HCT116 (cell line): Measurements from ENCODE around the gene SLC25A51. TPM values are rescaled to one million over a fixed set of nuclear protein-coding genes. Genes with fewer than 3 reads are reported as not detected.

Source experiments
- ATAC-seq: fragments of 200-7000 bp; cut with Tn5 transposase; 2 replicates; pipeline ENCODE4 v1.9.1; 2020; ENCODE audit warnings: mild to moderate bottlenecking, moderate library complexity
- BruUV-seq: library from RNA; stranded (reverse); fragments of 400-500 nt; replicated peaks from 2 replicates; lab custom pipeline; 2021; lab: Mats Ljungman, UMichigan
- CTCF ChIA-PET: fragments of 300-600 bp; sonication (Branson Sonifier 250); formaldehyde crosslinking; loops from one replicate; lab custom pipeline; 2021; ENCODE audit warnings: antibody characterized with exemption; lab: Charles Lee
- POLR2A ChIA-PET: fragments of 300-600, 350-600 bp; sonication (Branson Sonifier 250); formaldehyde crosslinking; loops from one replicate; lab custom pipeline; 2021; ENCODE audit warnings: antibody characterized with exemption; lab: Charles Lee
- RAD21 ChIA-PET, 2 experiments: fragments of 300-600 bp; sonication (Branson Sonifier 250); formaldehyde crosslinking; loops; one replicate each; lab custom pipeline; 2023; ENCODE audit warnings: low total read pairs in 2 of 2; ENCODE audit not compliant: uncharacterized antibody in 2 of 2, unreplicated experiment in 2 of 2, low non-redundant PET in 1 of 2; lab: Charles Lee
- DNase-seq: peaks from one replicate; pipeline ENCODE4 v3.0.0-alpha.2; 2010; ENCODE audit warnings: low read depth, low spot score
- H2AFZ ChIP-seq: fragments of 200-600 bp; shearing (Covaris generic), sonication (generic); 2 replicates; pipeline ENCODE4 v1.6.1; 2017; ENCODE audit warnings: low read depth, mixed run types, mixed read lengths, antibody characterized with exemption, low read length; ENCODE audit not compliant: poor library complexity, severe bottlenecking
- H3K27ac ChIP-seq: 2 replicates; pipeline ENCODE4 v1.5.1; 2012; ENCODE audit warnings: low read depth, low read length
- H3K27me3 ChIP-seq: fragments of 200-600 bp; sonication (generic); 2 replicates; pipeline ENCODE4 v1.6.1; 2016; ENCODE audit warnings: mixed run types, low read length, mixed read lengths; ENCODE audit not compliant: insufficient read depth
- H3K36me3 ChIP-seq, 2 experiments: fragments of 200-500 bp in 1 of 2; fragments of 200-600 bp in 1 of 2; sonication (Bioruptor generic) in 1 of 2; sonication (generic) in 1 of 2; 2 replicates each; pipeline versions ENCODE4 v1.5.1 to v1.6.1; 2014 to 2016; ENCODE audit warnings: low read length in 2 of 2, inconsistent platforms in 1 of 2, mixed read lengths in 1 of 2, mixed run types in 1 of 2; ENCODE audit not compliant: insufficient read depth in 2 of 2, control insufficient read depth in 1 of 2
- H3K4me1 ChIP-seq, 2 experiments: fragments of 200-600 bp in 1 of 2; sonication (generic) in 1 of 2; 2 replicates each; pipeline versions ENCODE4 v1.5.1 to v1.6.1; 2012 to 2017; ENCODE audit warnings: low read length in 2 of 2, inconsistent platforms in 1 of 2, mild to moderate bottlenecking in 1 of 2, mixed read lengths in 1 of 2, mixed run types in 1 of 2, moderate library complexity in 1 of 2; ENCODE audit not compliant: insufficient read depth in 2 of 2, control insufficient read depth in 1 of 2
- H3K4me2 ChIP-seq: fragments of 200-600 bp; sonication (generic); 2 replicates; pipeline ENCODE4 v1.6.1; 2017; ENCODE audit warnings: mixed run types, low read length, mixed read lengths
- H3K4me3 ChIP-seq, 2 experiments: fragments of 200-600 bp in 1 of 2; sonication (generic) in 1 of 2; replicated peaks in 1 of 2; 2 replicates each; pipeline ENCODE4 v1.5.1; 2011 to 2016; ENCODE audit warnings: low read length in 2 of 2, control low read depth in 1 of 2, low read depth in 1 of 2, mild to moderate bottlenecking in 1 of 2, mixed read lengths in 1 of 2, mixed run types in 1 of 2
- H3K79me2 ChIP-seq: fragments of 200-600 bp; sonication (generic); 2 replicates; pipeline ENCODE4 v1.6.1; 2017; ENCODE audit warnings: mild to moderate bottlenecking, mixed run types, low read length, moderate library complexity, mixed read lengths; ENCODE audit not compliant: insufficient read depth
- H3K9ac ChIP-seq: fragments of 200-600 bp; sonication (generic); 2 replicates; pipeline ENCODE4 v1.6.1; 2016; ENCODE audit warnings: low read length, mixed read lengths
- H3K9me2 ChIP-seq: fragments of 200-600 bp; sonication (generic), shearing (Covaris generic); 2 replicates; pipeline ENCODE4 v1.6.1; 2017; ENCODE audit warnings: mixed run types, mild to moderate bottlenecking, moderate library complexity; ENCODE audit not compliant: insufficient read depth
- H3K9me3 ChIP-seq, 2 experiments: fragments of 200-500 bp in 1 of 2; fragments of 200-600 bp in 1 of 2; sonication (Bioruptor generic) in 1 of 2; sonication (generic) in 1 of 2; 2 replicates each; pipeline ENCODE4 v1.6.1; 2014 to 2017; ENCODE audit warnings: low read length in 2 of 2, mixed read lengths in 2 of 2, inconsistent platforms in 1 of 2, low read depth in 1 of 2, mild to moderate bottlenecking in 1 of 2, mixed run types in 1 of 2, moderate library complexity in 1 of 2; ENCODE audit not compliant: control insufficient read depth in 1 of 2, insufficient read depth in 1 of 2
- H4K20me1 ChIP-seq: fragments of 200-600 bp; sonication (generic), shearing (Covaris generic); 2 replicates; pipeline ENCODE4 v1.6.1; 2017; ENCODE audit warnings: mixed run types, mild to moderate bottlenecking, moderate library complexity; ENCODE audit not compliant: insufficient read depth
- ATF3 ChIP-seq: IDR thresholded peaks from 2 replicates; pipeline ENCODE4 v1.6.1; 2012
- CBX3 ChIP-seq: IDR thresholded peaks from 2 replicates; pipeline ENCODE4 v1.6.1; 2012; ENCODE audit warnings: low read depth
- ELF1 ChIP-seq: IDR thresholded peaks from 2 replicates; pipeline ENCODE4 v1.6.1; 2012; ENCODE audit warnings: low read depth, borderline replicate concordance
- EZH2 ChIP-seq: fragments of 200-600 bp; sonication (generic); IDR thresholded peaks from 2 replicates; pipeline ENCODE4 v1.6.1; 2017; ENCODE audit warnings: antibody characterized with exemption, mixed run types
- EZH2phosphoT487 ChIP-seq: fragments of 200-600 bp; IDR thresholded peaks from 2 replicates; pipeline ENCODE4 v1.6.1; 2018; ENCODE audit warnings: antibody characterized with exemption, borderline replicate concordance
- FOSL1 ChIP-seq: IDR thresholded peaks from 2 replicates; pipeline ENCODE4 v1.6.1; 2012; ENCODE audit warnings: low read depth
- JUND ChIP-seq: IDR thresholded peaks from 2 replicates; pipeline ENCODE4 v1.6.1; 2012
- MAX ChIP-seq: IDR thresholded peaks from 2 replicates; pipeline ENCODE4 v1.6.1; 2012
- POLR2A ChIP-seq: IDR thresholded peaks from 2 replicates; pipeline ENCODE4 v1.7.0; 2011; ENCODE audit warnings: borderline replicate concordance; ENCODE audit not compliant: insufficient read depth, insufficient read length; ENCODE audit errors: extremely low read depth
- POLR2AphosphoS5 ChIP-seq: IDR thresholded peaks from 2 replicates; pipeline ENCODE4 v1.6.1; 2011; ENCODE audit warnings: mild to moderate bottlenecking, low read depth, low read length, moderate library complexity
- RAD21 ChIP-seq: IDR thresholded peaks from 2 replicates; pipeline ENCODE4 v1.6.1; 2012; ENCODE audit warnings: low read depth, mild to moderate bottlenecking
- REST ChIP-seq: IDR thresholded peaks from 2 replicates; pipeline ENCODE4 v1.6.1; 2012; ENCODE audit warnings: low read depth
- SIN3A ChIP-seq: IDR thresholded peaks from 2 replicates; pipeline ENCODE4 v1.6.1; 2012; ENCODE audit warnings: low read depth
- SP1 ChIP-seq: IDR thresholded peaks from 2 replicates; pipeline ENCODE4 v1.6.1; 2012; ENCODE audit warnings: low read depth
- SRF ChIP-seq: IDR thresholded peaks from 2 replicates; pipeline ENCODE4 v1.6.1; 2012; ENCODE audit warnings: low read depth
- TCF7L2 ChIP-seq: IDR thresholded peaks from 2 replicates; pipeline ENCODE4 v1.7.0; 2011; ENCODE audit warnings: borderline replicate concordance, inconsistent platforms; ENCODE audit not compliant: insufficient read depth, insufficient read length; ENCODE audit errors: extremely low read depth
- YY1 ChIP-seq: IDR thresholded peaks from 2 replicates; pipeline ENCODE4 v1.6.1; 2011; ENCODE audit warnings: low read length, low read depth, moderate library complexity, mild to moderate bottlenecking; ENCODE audit not compliant: insufficient replicate concordance; ENCODE audit errors: extremely low read depth
- ZBTB33 ChIP-seq: IDR thresholded peaks from 2 replicates; pipeline ENCODE4 v1.6.1; 2011; ENCODE audit warnings: mild to moderate bottlenecking, low read length, moderate library complexity; ENCODE audit not compliant: insufficient replicate concordance; ENCODE audit errors: extremely low read depth
- ZFX ChIP-seq: fragments of 450-650 bp; IDR thresholded peaks from 2 replicates; pipeline ENCODE4 v1.6.1; 2017
- ZNF274 ChIP-seq: fragments of 200-500 bp; sonication (Bioruptor generic); IDR thresholded peaks from 2 replicates; pipeline ENCODE4 v1.6.1; 2014; ENCODE audit warnings: mild to moderate bottlenecking, low read depth, low read length, inconsistent platforms
- intact Hi-C: fragments of 100-400 bp; cut with micrococcal nuclease; formaldehyde crosslinking; loops from 2 replicates; pipeline ENCODE4 v1.10.0; 2022
- total RNA-seq: library from RNA; stranded (reverse); gene quantifications from one replicate; pipeline ENCODE4 v1.2.1, GENCODE V29; 2021; ENCODE audit not compliant: unreplicated experiment

The SLC25A51 gene
- total RNA-seq, 1 experiment from 2014 or later, result 27.3 TPM

GRCh38 chr9:37946041-37946440 lies 42.1 kb upstream of the SLC25A51 start:
- BruUV-seq, result no TSS peak
- Histone ChIP-seq H3K4me2 (peak overlapping the region; percentile 73; the same call in 1 of the 2 replicates), H3K9me3 (no peaks in the 10 kb centered on the region), H3K9me2 (no peaks in the 10 kb centered on the region), H4K20me1 (no peaks in the 10 kb centered on the region; the same call in 1 of the 2 replicates), H3K4me3 (no peak overlapping the region), H3K27me3 (no peaks in the 10 kb centered on the region), H3K79me2 (no peaks in the 10 kb centered on the region), H3K4me1 (peaks cover 54 to 86% of the 10 kb centered on the region in 2 experiments), H3K9ac (no peak overlapping the region), H3K36me3 (peaks cover 2 to 30% of the 10 kb centered on the region in 2 experiments; a peak in 2 of 4 replicates), H3K27ac (no peak overlapping the region), H2AFZ (no peak overlapping the region)
- POLR2A ChIA-PET, result no interaction called here
- CTCF ChIA-PET, result no interaction called here
- intact Hi-C loops, result no loop called here
- DNase-seq, result no peak
- RAD21 ChIA-PET, result no interaction called here
- no peak for ATAC-seq
- no peak for TF ChIP-seq POLR2A
- no peak for TF ChIP-seq ZFX
- TF ChIP-seq RAD21, result no peak
- TF ChIP-seq EZH2, result no peak
- no peak for TF ChIP-seq SP1
- TF ChIP-seq TCF7L2, result no peak
- no peak for TF ChIP-seq JUND
- no peak for TF ChIP-seq CBX3
- TF ChIP-seq YY1, result no peak
- no peak for TF ChIP-seq FOSL1
- TF ChIP-seq ELF1, result no peak
- TF ChIP-seq REST, result no peak
- no peak for TF ChIP-seq MAX
- no peak for TF ChIP-seq SIN3A
- no peak for TF ChIP-seq POLR2AphosphoS5
- TF ChIP-seq SRF, result no peak
- TF ChIP-seq ZBTB33, result no peak
- TF ChIP-seq EZH2phosphoT487, result no peak
- no peak for TF ChIP-seq ATF3
- no peak for TF ChIP-seq ZNF274
- TF ChIP-seq, all 23 proteins: peak for 0
